Tibial artery (tissue), 4 donors: ENCODE data around the gene GP1BA.
A peak's percentile ranks its signal among the peaks of the same experiment; 100 is the strongest.
"Not testable (repeated sequence)": the region's sequence is repeated elsewhere in the genome, so short reads cannot be mapped to it uniquely, and the experiment has no call there.

Experiments used
- DNase-seq, 2 donors: peaks; one replicate each; pipeline ENCODE4 v3.0.0-alpha.2; 2019
- H3K27ac ChIP-seq, 2 donors: fragments of 200-600 bp; sonication (generic) in 1 of 2; 1 replicate in 1 of 2; 2 replicates in 1 of 2; pipeline ENCODE4 v1.5.1; 2018 to 2019; ENCODE audit warnings: mild to moderate bottlenecking in 1 of 2
- H3K27me3 ChIP-seq, 2 donors: fragments of 200-600 bp; sonication (generic) in 1 of 2; one replicate each; pipeline versions ENCODE4 v1.5.1 to v1.6.0; 2016 to 2019
- H3K36me3 ChIP-seq, 3 donors: fragments of 200-600 bp; sonication (generic) in 2 of 3; one replicate each; pipeline ENCODE4 v1.5.1; 2016 to 2019; ENCODE audit warnings: mild to moderate bottlenecking in 2 of 3
- H3K4me1 ChIP-seq, 4 donors: fragments of 200-600 bp; sonication (generic) in 2 of 4; 1 replicate in 3 of 4; 2 replicates in 1 of 4; pipeline ENCODE4 v1.5.1; 2016 to 2019
- H3K4me3 ChIP-seq, 2 donors: fragments of 200-600 bp; sonication (generic) in 1 of 2; 1 replicate in 1 of 2; 2 replicates in 1 of 2; pipeline ENCODE4 v1.5.1; 2018 to 2019; ENCODE audit warnings: mild to moderate bottlenecking in 2 of 2
- H3K9me3 ChIP-seq, 3 donors: fragments of 200-600 bp; sonication (generic) in 1 of 3; one replicate each; pipeline ENCODE4 v1.5.1; 2016 to 2019
- CTCF ChIP-seq, 2 experiments: fragments of 200-600 bp in 1 of 2; fragments of 450-650 bp in 1 of 2; IDR thresholded peaks; one replicate each; pipeline ENCODE4 v1.5.1; 2017 to 2019; ENCODE audit warnings: antibody characterized with exemption in 2 of 2, mild to moderate bottlenecking in 1 of 2, moderate library complexity in 1 of 2
- intact Hi-C: fragments of 100-400 bp; cut with DNase I; formaldehyde crosslinking; loops from one replicate; pipeline ENCODE4 v1.15.0; 2023; ENCODE audit warnings: low total_unique reads

Gene GP1BA

GRCh38 chr17:4902540-4902939, 29.5 kb upstream of the GP1BA start:
- no peak for TF ChIP-seq CTCF (IDR thresholded peaks at IDR 0.05)
- peaks cover 0 to 45% (median 20%) of the 10 kb centered on the region in 4 donors for H3K4me1 ChIP-seq
- no peak overlapping the region for H3K27ac ChIP-seq
- no peaks in the 10 kb centered on the region for H3K9me3 ChIP-seq
- DNase-seq = no peak
- no peak overlapping the region for H3K4me3 ChIP-seq
- intact Hi-C loops = no loop called here
- H3K27me3 ChIP-seq = peaks cover 0 to 41% of the 10 kb centered on the region in 2 donors
- H3K36me3 ChIP-seq = peaks cover 0 to 2% (median 0%) of the 10 kb centered on the region in 3 donors

- H3K27ac ChIP-seq = no peak within 1 kb of the TSS
- DNase-seq = peak in 1 of 2 donors; percentile 85
- TF ChIP-seq CTCF (IDR thresholded peaks at IDR 0.05) = peak; percentile 67 to 70
- H3K27me3 ChIP-seq = peaks cover 0 to 41% of the 10 kb centered on the region in 2 donors
- intact Hi-C loops = no loop called here
- H3K9me3 ChIP-seq = no peaks in the 10 kb centered on the region
- no peak within 1 kb of the TSS for H3K4me3 ChIP-seq
- H3K4me1 ChIP-seq = peaks cover 0 to 47% (median 20%) of the 10 kb centered on the region in 4 donors
- H3K36me3 ChIP-seq = no peaks in the 10 kb centered on the region
These were observed 28.8 kb upstream of the GP1BA start, which contains the start of gene CHRNE for GRCh38 chr17:4903051-4903818. CHRNE (minus strand) TSS chr17:4903098; CDS start chr17:4903063, 35 bp downstream.

- H3K9me3 ChIP-seq, H3K36me3 ChIP-seq, H3K27me3 ChIP-seq, H3K27ac ChIP-seq, H3K4me3 ChIP-seq, DNase-seq: not testable (repeated sequence)
- peaks cover 0 to 31% (median 4%) of the 10 kb centered on the region in 4 donors for H3K4me1 ChIP-seq
- intact Hi-C loops = loop anchor here (5.0 kb wide), 1 partner anchor 156 kb away; no protein-coding TSS in a partner anchor
These were observed 25.4 kb upstream of the GP1BA start for GRCh38 chr17:4906642-4907041.

DNA sequence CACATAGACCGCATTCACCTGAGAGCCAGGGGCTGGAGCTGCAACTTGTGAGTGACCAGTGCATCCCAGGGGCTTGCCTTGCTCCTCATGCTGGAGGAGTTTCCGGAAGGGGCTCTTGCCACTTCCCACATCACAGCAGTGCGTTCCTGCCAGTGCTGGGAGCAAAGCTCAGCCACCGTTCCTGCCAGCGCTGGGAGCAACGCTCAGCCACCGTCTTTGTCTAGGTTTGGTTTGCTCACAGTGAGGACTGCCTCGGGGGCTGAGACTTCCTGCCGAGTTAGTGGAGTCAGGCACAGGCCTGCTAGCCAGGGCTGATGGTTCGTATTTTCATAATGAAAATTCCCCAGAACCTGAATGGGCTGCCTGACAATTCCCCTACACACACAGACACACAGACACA, 23.8 kb upstream of the GP1BA start:
- Histone ChIP-seq H3K4me1 (peaks cover 0 to 18% (median 3%) of the 10 kb centered on the region in 4 donors), H3K27ac (peak overlapping the region in 1 of 2 donors; percentile 32), H3K36me3 (no peaks in the 10 kb centered on the region), H3K27me3 (peaks cover 0 to 8% of the 10 kb centered on the region in 2 donors), H3K9me3 (no peaks in the 10 kb centered on the region), H3K4me3 (no peak overlapping the region)
- no peak for TF ChIP-seq CTCF (IDR thresholded peaks at IDR 0.05)
- no peak for DNase-seq
- intact Hi-C loops = loop anchor here (2.0 to 5.0 kb wide), 2 partner anchors 78 to 154 kb away; partner anchors contain the start of gene CAMTA2

- Histone ChIP-seq H3K27ac (peak overlapping the region; percentile 21 to 32), H3K4me3 (no peak overlapping the region), H3K36me3 (no peaks in the 10 kb centered on the region), H3K9me3 (no peaks in the 10 kb centered on the region), H3K27me3 (peaks cover 0 to 6% of the 10 kb centered on the region in 2 donors), H3K4me1 (peaks cover 0 to 14% (median 3%) of the 10 kb centered on the region in 4 donors)
- intact Hi-C loops = loop anchor here (2.0 to 5.0 kb wide), 2 partner anchors 78 to 153 kb away; partner anchors contain the start of gene CAMTA2
- peak; percentile 93 to 95 for DNase-seq
- TF ChIP-seq CTCF (IDR thresholded peaks at IDR 0.05) = peak; percentile 85
These were observed 23.2 kb upstream of the GP1BA start for GRCh38 chr17:4908711-4909496.
